ENCODE measurements around the gene PLEKHG7. TPM values are rescaled to one million over a fixed set of nuclear protein-coding genes. Genes with fewer than 3 reads are reported as not detected.
A peak's percentile ranks its signal among the peaks of the same experiment; 100 is the strongest.

PLEKHG7 gene
- total RNA-seq, 2 experiments from 2014 or later, result not detected

DNA sequence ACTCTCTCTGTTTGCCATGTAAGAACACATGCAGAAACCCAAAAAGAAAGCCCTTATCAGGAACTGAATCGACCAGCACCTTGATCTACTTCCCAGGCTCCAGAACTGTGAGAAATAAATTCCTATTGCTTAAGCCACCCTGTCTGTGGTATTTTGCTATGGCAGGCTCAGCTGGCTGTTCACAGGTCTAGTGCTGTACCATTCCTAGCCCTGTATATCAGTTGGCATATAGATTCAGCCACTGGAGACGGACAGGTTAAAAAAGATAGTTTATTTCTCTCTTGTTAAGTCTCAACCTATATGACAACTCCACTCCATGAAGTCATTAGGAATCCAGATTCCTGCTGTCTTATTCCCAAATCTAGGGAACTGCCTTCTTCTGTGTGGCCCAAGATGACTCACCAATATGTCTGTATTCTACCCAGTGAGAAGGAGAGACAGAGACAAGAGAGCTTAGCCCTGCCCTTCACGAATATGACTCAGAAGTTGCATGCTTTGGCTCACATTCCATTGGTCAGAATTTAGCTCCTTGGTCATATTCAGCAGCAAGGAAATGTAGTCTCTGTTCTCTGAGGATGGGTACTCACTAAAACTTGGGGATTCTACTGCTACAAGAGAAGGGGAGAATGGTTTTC is 57.0 kb downstream of the PLEKHG7 start:
- intact Hi-C loops (cut with micrococcal nuclease), result no loop called here
- Mint-ChIP-seq H3K27me3 (ENCODE audit: low read depth) (peaks cover 17% of the 10 kb centered on the region), H3K4me3 (no peak overlapping the region), H3K4me1 (ENCODE audit: low read depth) (no peaks in the 10 kb centered on the region), H3K36me3 (ENCODE audit: low read depth) (no peaks in the 10 kb centered on the region), H3K9me3 (no peaks in the 10 kb centered on the region), H3K27ac (no peak overlapping the region)
- CTCF ChIA-PET, result interaction anchor here (1.1 kb wide), 1 partner anchor 12 kb away, joined by 4 read pairs; no protein-coding TSS in a partner anchor
- DNase-seq, result no peak

DNA sequence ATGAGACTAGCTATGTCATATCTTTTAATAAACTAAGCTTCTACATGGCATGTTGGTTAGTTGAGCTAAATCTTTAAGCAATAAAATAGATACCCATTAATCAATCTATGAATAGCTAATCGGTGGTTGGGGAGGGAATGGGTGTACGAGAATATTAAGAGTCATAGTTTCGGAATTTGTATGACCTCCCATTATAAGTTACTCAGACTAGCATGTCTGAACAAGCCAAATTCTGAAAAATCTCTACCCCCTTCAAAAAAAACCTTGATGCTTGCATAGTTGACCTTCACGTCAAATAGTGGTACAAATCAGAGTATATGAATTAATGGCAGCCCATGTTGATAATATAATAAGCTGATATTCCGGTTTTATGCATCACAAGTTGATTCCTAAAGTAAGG is 60.0 kb downstream of the PLEKHG7 start:
- intact Hi-C loops (cut with micrococcal nuclease), result no loop called here
- CTCF ChIA-PET, result interaction anchor here (0.9 kb wide), 1 partner anchor 27 kb away, joined by 3 read pairs; no protein-coding TSS in a partner anchor
- no peak overlapping the region for H3K4me3 Mint-ChIP-seq
- peaks cover 1% of the 10 kb centered on the region for H3K4me1 Mint-ChIP-seq (ENCODE audit: low read depth)
- no peak for DNase-seq
- no peaks in the 10 kb centered on the region for H3K36me3 Mint-ChIP-seq (ENCODE audit: low read depth)
- no peak overlapping the region for H3K27ac Mint-ChIP-seq
- peaks cover 12% of the 10 kb centered on the region for H3K27me3 Mint-ChIP-seq (ENCODE audit: low read depth)
- H3K9me3 Mint-ChIP-seq, result no peaks in the 10 kb centered on the region

GRCh38 chr12:92764831-92765230 is 62.0 kb downstream of the PLEKHG7 start:
- intact Hi-C loops (cut with micrococcal nuclease), result no loop called here
- CTCF ChIA-PET, result no interaction called here
- H3K27ac Mint-ChIP-seq, result no peak overlapping the region

DNA sequence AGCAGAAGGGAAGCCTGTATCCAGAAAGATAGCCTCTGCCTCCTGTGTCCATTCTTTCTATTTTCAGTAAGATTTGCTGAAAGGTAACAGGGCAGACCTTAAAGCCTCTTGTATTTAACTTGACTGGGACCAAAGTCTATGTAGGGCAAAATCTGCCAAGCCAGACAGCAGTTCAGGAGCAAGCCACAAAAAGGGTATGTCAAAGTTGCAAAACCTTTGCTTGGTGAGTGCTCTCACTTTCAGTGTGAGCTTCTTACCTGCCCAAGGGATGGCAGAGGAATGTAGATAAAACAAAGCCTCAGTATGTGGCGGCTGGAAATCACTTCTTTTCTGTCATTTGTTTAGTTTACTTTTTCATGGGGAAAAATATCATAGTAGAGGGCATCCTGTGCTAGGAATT is 63.1 kb downstream of the PLEKHG7 start:
- Mint-ChIP-seq H3K27me3 (ENCODE audit: low read depth) (peaks cover 3% of the 10 kb centered on the region), H3K4me3 (no peak overlapping the region), H3K27ac (no peak overlapping the region), H3K4me1 (ENCODE audit: low read depth) (peaks cover 23% of the 10 kb centered on the region), H3K9me3 (no peaks in the 10 kb centered on the region), H3K36me3 (ENCODE audit: low read depth) (no peaks in the 10 kb centered on the region)
- CTCF ChIA-PET, result no interaction called here
- intact Hi-C loops (cut with micrococcal nuclease), result no loop called here
- no peak for DNase-seq

More at GRCh38 chr12:92764831-92765230, 62.0 kb downstream of the PLEKHG7 start:
- Mint-ChIP-seq H3K36me3 (ENCODE audit: low read depth) (no peaks in the 10 kb centered on the region), H3K4me3 (no peak overlapping the region), H3K9me3 (no peaks in the 10 kb centered on the region), H3K27me3 (ENCODE audit: low read depth) (peaks cover 3% of the 10 kb centered on the region), H3K4me1 (ENCODE audit: low read depth) (peaks cover 19% of the 10 kb centered on the region)
- no peak for DNase-seq

DNA sequence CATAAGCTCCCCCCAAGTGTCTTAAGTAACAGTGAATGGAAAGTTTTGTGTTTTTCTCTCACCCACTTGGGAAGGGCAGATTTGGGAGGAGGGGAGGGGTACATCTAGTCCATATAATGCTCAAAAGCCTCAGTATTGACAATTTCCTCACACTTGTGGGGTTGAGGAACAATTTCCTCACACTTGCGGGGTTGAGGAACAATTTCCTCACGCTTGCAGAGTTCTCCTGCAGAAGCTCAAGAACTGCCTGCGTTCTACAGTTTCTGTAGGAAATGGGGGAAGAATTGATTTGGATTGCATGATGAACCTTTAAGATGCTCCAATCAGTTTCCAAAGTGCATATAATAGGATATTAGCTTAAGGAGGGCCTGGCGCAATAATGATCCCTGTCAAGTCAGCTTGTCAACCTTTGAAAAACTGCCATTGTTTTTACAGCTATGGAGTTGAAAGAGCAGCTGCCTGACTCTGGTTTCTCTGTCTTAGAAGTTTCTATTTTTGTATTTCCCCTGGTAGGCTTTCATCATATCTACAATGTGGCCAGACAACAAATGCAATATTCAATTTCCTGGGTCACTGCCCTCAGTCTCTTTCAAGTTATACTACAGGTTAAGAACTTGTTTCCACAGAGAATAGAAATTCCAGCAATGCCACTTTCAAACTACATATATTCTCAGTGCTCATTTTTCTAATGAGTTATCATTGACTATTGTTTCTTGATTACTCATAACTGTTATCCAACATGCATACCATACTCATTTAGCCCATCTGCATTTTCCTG is 66.5 kb downstream of the PLEKHG7 start:
- intact Hi-C loops (cut with micrococcal nuclease), result no loop called here

DNA sequence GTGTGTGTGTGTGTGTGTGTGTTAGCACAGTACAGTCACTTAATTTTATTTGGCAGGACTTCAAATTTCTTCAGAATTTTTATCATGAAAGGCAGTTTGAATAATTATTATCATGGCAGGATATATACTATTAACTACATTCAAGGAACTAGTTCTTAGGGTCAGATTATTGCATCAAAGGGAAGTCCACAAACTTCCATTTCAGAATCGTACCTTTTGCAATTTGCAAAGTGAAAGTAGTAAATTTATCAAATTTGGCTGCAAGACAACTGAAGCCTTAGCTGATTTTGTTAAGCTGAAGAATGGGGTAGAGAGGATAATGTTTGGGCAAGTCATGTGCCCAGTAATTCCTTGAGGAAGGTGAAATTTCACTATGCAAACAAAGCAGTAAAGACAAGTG is 68.2 kb downstream of the PLEKHG7 start:
- DNase-seq, result no peak
- peaks cover 1% of the 10 kb centered on the region for H3K36me3 Mint-ChIP-seq (ENCODE audit: low read depth)
- H3K9me3 Mint-ChIP-seq, result no peaks in the 10 kb centered on the region
- H3K27ac Mint-ChIP-seq, result no peak overlapping the region
- intact Hi-C loops (cut with micrococcal nuclease), result no loop called here
- CTCF ChIA-PET, result interaction anchor here (0.5 to 1.0 kb wide), 3 partner anchors 11 to 173 kb away, joined by 4 read pairs; no protein-coding TSS in a partner anchor
- H3K4me3 Mint-ChIP-seq, result no peak overlapping the region
- no peaks in the 10 kb centered on the region for H3K27me3 Mint-ChIP-seq (ENCODE audit: low read depth)
- peaks cover 29% of the 10 kb centered on the region for H3K4me1 Mint-ChIP-seq (ENCODE audit: low read depth)

More for the DNA sequence above, 66.5 kb downstream of the PLEKHG7 start:
- no peak overlapping the region for H3K4me3 Mint-ChIP-seq
- H3K27ac Mint-ChIP-seq, result no peak overlapping the region
- no peaks in the 10 kb centered on the region for H3K27me3 Mint-ChIP-seq (ENCODE audit: low read depth)
- peaks cover 1% of the 10 kb centered on the region for H3K36me3 Mint-ChIP-seq (ENCODE audit: low read depth)
- CTCF ChIA-PET, result interaction anchor here (1.1 kb wide), 1 partner anchor 69 kb away, joined by 3 read pairs; no protein-coding TSS in a partner anchor
- H3K9me3 Mint-ChIP-seq, result no peaks in the 10 kb centered on the region
- no peak for DNase-seq
- H3K4me1 Mint-ChIP-seq (ENCODE audit: low read depth), result peaks cover 26% of the 10 kb centered on the region

DNA sequence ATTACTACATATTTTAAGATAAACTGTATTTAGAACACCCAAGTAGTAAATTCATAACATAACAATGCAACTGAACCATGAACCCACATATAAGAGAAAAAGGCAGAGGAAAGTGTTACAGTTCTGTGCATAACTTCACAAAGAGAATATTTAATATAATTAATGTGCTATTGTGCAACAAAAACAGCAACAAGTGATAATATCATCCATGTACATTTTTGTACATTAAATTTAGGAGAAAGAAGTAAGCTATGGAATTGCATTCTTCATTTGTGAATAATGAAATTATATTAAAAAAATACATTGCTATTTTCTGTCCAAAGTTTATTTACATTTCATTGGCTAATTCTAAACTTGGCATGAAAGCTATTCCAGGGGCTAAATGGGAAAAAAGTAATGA is 72.6 kb downstream of the PLEKHG7 start:
- Mint-ChIP-seq H3K27me3 (ENCODE audit: low read depth) (no peaks in the 10 kb centered on the region), H3K27ac (no peak overlapping the region), H3K4me3 (no peak overlapping the region), H3K9me3 (no peaks in the 10 kb centered on the region), H3K36me3 (ENCODE audit: low read depth) (peaks cover 14% of the 10 kb centered on the region), H3K4me1 (ENCODE audit: low read depth) (peaks cover 6% of the 10 kb centered on the region)
- intact Hi-C loops (cut with micrococcal nuclease), result no loop called here
- DNase-seq, result no peak
- CTCF ChIA-PET, result interaction anchor here (1.2 kb wide), 1 partner anchor 9 kb away, joined by 4 read pairs; no protein-coding TSS in a partner anchor

DNA sequence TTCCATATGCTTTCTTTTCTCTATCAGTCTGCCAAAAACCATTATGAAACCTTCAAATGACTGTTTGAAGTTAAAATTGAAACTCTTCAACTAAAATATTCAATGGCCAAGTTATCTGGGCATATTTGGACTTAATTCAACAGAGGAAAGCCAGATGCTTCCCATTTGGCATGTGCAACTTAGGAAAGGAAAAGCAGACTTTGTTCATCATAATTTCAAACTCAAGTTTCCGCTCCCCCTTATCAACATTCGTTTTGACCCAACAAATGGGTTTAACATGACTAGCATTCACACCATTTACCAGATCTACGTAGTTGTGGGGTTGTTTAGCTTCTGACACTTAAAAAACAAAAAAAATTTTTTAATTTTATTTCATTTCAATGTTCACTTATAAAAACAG is 75.7 kb downstream of the PLEKHG7 start:
- CTCF ChIA-PET, result interaction anchor here (1.0 kb wide), 1 partner anchor 131 kb away, joined by 3 read pairs; no protein-coding TSS in a partner anchor
- H3K4me3 Mint-ChIP-seq, result no peak overlapping the region
- no peak overlapping the region for H3K27ac Mint-ChIP-seq
- no peaks in the 10 kb centered on the region for H3K27me3 Mint-ChIP-seq (ENCODE audit: low read depth)
- peaks cover 15% of the 10 kb centered on the region for H3K36me3 Mint-ChIP-seq (ENCODE audit: low read depth)
- H3K4me1 Mint-ChIP-seq (ENCODE audit: low read depth), result peaks cover 3% of the 10 kb centered on the region
- intact Hi-C loops (cut with micrococcal nuclease), result no loop called here
- H3K9me3 Mint-ChIP-seq, result no peaks in the 10 kb centered on the region
- DNase-seq, result no peak

- H3K36me3 Mint-ChIP-seq (ENCODE audit: low read depth), result peaks cover 18% of the 10 kb centered on the region
- H3K4me1 Mint-ChIP-seq (ENCODE audit: low read depth), result peaks cover 2% of the 10 kb centered on the region
- intact Hi-C loops (cut with micrococcal nuclease), result no loop called here
- no peaks in the 10 kb centered on the region for H3K9me3 Mint-ChIP-seq
- CTCF ChIA-PET, result no interaction called here
- DNase-seq, result no peak
- no peak overlapping the region for H3K27ac Mint-ChIP-seq
- H3K27me3 Mint-ChIP-seq (ENCODE audit: low read depth), result no peaks in the 10 kb centered on the region
- no peak overlapping the region for H3K4me3 Mint-ChIP-seq
These were observed 77.1 kb downstream of the PLEKHG7 start for GRCh38 chr12:92779902-92780301.

DNA sequence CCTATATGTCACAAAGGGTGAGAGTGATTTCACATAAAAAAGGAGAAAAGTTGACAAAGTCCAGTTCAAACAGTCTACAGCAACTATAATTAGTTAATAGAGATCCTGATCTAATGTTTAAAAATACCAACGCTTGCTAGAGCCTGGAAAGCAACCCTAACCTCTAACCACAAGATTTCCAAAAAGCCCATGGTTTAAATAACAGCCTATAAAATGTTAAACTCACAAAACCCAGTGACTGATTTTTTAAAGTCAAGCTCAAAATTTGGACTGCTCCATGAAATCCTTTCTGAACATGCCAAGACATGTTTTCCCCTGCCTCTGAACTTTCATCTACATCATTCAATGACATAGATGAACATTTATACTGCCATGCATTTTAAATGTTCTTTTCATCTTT is 81.6 kb downstream of the PLEKHG7 start:
- intact Hi-C loops (cut with micrococcal nuclease), result loop anchor here (2.0 kb wide), 3 partner anchors 596 to 1316 kb away; no protein-coding TSS in a partner anchor
- DNase-seq, result no peak
- no peaks in the 10 kb centered on the region for H3K27me3 Mint-ChIP-seq (ENCODE audit: low read depth)
- no peak overlapping the region for H3K27ac Mint-ChIP-seq
- CTCF ChIA-PET, result interaction anchor here (0.6 to 3.5 kb wide), 9 partner anchors 9 to 612 kb away, joined by 3 to 13 read pairs (median 4); no protein-coding TSS in a partner anchor
- H3K4me3 Mint-ChIP-seq, result no peak overlapping the region
- H3K9me3 Mint-ChIP-seq, result no peaks in the 10 kb centered on the region
- peaks cover 5% of the 10 kb centered on the region for H3K36me3 Mint-ChIP-seq (ENCODE audit: low read depth)
- H3K4me1 Mint-ChIP-seq (ENCODE audit: low read depth), result no peaks in the 10 kb centered on the region

GRCh38 chr12:92784797-92785562 is 82.2 kb downstream of the PLEKHG7 start:
- no peak overlapping the region for H3K27ac Mint-ChIP-seq
- no peaks in the 10 kb centered on the region for H3K9me3 Mint-ChIP-seq
- peak; percentile 35 for DNase-seq
- H3K4me1 Mint-ChIP-seq (ENCODE audit: low read depth), result peaks cover 2% of the 10 kb centered on the region
- no peak overlapping the region for H3K4me3 Mint-ChIP-seq
- intact Hi-C loops (cut with micrococcal nuclease), result loop anchor here (1.0 to 5.0 kb wide), 7 partner anchors 142 to 1316 kb away; no protein-coding TSS in a partner anchor
- CTCF ChIA-PET, result interaction anchor here (0.6 to 3.5 kb wide), 16 partner anchors 10 to 612 kb away, joined by 3 to 13 read pairs (median 4); no protein-coding TSS in a partner anchor
- no peaks in the 10 kb centered on the region for H3K27me3 Mint-ChIP-seq (ENCODE audit: low read depth)
- H3K36me3 Mint-ChIP-seq (ENCODE audit: low read depth), result peaks cover 8% of the 10 kb centered on the region

GRCh38 chr12:92785563-92785950 is 82.8 kb downstream of the PLEKHG7 start:
- no peak overlapping the region for H3K4me3 Mint-ChIP-seq
- peaks cover 13% of the 10 kb centered on the region for H3K36me3 Mint-ChIP-seq (ENCODE audit: low read depth)

More at GRCh38 chr12:92785563-92785950, 82.8 kb downstream of the PLEKHG7 start:
- no peaks in the 10 kb centered on the region for H3K27me3 Mint-ChIP-seq (ENCODE audit: low read depth)
- H3K9me3 Mint-ChIP-seq, result no peaks in the 10 kb centered on the region
- CTCF ChIA-PET, result interaction anchor here (0.6 to 3.5 kb wide), 11 partner anchors 10 to 594 kb away, joined by 3 to 13 read pairs (median 3); no protein-coding TSS in a partner anchor
- H3K27ac Mint-ChIP-seq, result no peak overlapping the region
- DNase-seq, result no peak
- peaks cover 5% of the 10 kb centered on the region for H3K4me1 Mint-ChIP-seq (ENCODE audit: low read depth)
- intact Hi-C loops (cut with micrococcal nuclease), result loop anchor here (1.0 to 5.0 kb wide), 7 partner anchors 142 to 1315 kb away; no protein-coding TSS in a partner anchor
